ENCODE results near the gene GLT1D1.

GLT1D1 gene

GRCh38 chr12:128961957-128962356, 108.7 kb downstream of the GLT1D1 start:
- DNase-seq (ENCODE audit: low read depth in 1 of 2, low spot score in 1 of 2): no peak

GRCh38 chr12:128966203-128966810, 113.0 kb downstream of the GLT1D1 start:
- no peak for DNase-seq (ENCODE audit: low read depth in 1 of 2, low spot score in 1 of 2)

GRCh38 chr12:128968668-128969067, 115.4 kb downstream of the GLT1D1 start:
- no peak for DNase-seq (ENCODE audit: low read depth in 1 of 2, low spot score in 1 of 2)

DNA sequence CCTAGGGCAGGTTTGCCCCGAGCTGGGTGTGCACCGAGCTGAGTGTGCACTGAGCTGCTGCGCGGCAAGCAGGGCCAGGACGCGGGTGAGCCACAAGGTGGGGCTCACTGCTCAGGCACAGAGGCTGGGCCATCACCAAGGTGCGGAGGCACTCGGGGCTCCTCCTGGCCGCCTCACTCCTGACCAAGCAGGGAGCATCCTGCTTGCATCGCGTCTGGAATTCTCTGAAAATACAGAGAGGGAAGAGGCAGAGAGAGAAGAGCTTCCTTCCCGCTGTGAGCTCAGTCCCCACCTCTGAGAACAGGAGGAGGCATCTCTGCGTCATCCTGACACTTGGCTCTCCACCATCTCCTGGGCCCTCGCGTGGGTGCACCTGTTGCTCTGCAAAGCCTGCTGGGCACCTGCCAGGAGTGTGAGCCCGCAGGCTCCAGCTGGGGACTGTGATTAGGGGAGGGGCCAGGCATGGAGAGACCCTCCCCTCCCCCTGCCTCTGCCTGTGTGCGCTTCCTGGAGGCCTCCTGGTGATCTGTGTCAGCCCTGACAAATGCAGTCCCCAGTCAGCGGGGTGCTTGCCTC, 116.3 kb downstream of the GLT1D1 start:
- no peak for DNase-seq (ENCODE audit: low read depth in 1 of 2, low spot score in 1 of 2)

- no peak for DNase-seq (ENCODE audit: low read depth in 1 of 2, low spot score in 1 of 2)
Measured at GRCh38 chr12:128970110-128970509, 116.8 kb downstream of the GLT1D1 start.

GRCh38 chr12:128970941-128971340, 117.7 kb downstream of the GLT1D1 start:
- no peak for DNase-seq (ENCODE audit: low read depth in 1 of 2, low spot score in 1 of 2)

- no peak for DNase-seq (ENCODE audit: low read depth in 1 of 2, low spot score in 1 of 2)
Measured at GRCh38 chr12:128971802-128972201, 118.5 kb downstream of the GLT1D1 start.

DNA sequence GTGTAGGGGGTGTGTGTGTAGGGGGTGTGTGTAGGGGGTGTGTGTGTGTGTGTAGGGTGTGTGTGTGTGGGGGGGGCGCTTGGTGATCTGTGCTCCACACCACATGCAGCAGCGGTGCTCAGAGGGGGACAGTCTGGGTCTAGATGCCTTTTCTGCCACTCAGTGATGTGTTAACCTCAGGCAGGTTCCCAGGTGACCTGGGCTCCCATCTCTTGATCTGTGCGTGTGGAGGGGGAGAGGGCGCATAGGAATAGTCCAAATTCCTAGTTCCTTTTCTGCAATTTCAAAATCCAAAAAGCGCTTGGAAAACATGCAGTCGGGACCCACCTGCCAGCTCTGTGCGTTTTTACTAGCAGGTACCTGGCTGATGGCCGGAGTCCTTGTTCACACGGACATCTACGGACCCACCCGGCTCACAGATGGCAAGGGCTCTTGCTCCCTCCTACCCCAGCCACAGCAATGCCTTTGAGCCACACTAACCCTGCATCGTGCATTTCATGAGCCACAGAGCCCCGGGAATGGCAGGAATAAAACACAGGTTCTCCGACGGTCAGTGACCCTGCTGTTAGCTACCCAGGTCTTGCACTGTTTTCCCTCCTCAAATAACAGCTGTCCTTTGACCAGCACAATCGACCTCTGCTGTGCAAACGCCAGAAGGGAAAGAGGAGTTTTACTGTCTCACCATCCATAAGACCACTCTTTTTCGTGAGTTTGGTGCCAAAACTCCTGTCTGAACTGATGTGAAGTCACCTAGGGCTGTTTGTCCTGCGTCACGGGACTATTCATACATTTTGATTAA, 120.8 kb downstream of the GLT1D1 start:
- no peak for DNase-seq (ENCODE audit: low read depth in 1 of 2, low spot score in 1 of 2)

- no peak for DNase-seq (ENCODE audit: low read depth in 1 of 2, low spot score in 1 of 2)
Measured at GRCh38 chr12:128974881-128975280, 121.6 kb downstream of the GLT1D1 start.

- no peak for DNase-seq (ENCODE audit: low read depth in 1 of 2, low spot score in 1 of 2)
Measured at GRCh38 chr12:128976120-128976738, 123.0 kb downstream of the GLT1D1 start.

DNA sequence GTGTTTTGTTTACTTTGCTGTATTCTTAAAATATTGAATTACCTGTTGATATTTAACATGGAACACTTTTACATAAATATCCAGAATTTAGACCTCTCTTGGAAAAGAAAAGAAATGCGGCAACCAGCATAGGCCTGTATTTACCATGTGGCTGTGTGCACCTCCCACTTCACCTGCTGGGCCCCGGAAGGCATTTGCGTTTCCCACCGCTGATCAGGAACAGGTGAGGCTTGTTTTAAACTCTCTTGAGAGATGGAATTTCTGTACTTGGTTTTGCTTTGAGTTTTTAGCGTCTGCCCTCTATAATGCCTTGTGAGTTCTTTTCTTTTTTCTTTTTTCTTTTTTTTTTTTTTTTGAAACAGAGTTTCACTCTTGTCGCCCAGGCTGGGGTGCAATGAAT, 124.2 kb downstream of the GLT1D1 start:
- no peak for DNase-seq (ENCODE audit: low read depth in 1 of 2, low spot score in 1 of 2)

GRCh38 chr12:128978067-128978466, 124.8 kb downstream of the GLT1D1 start:
- DNase-seq (ENCODE audit: low read depth in 1 of 2, low spot score in 1 of 2): no peak

GRCh38 chr12:128980623-128981022, 127.3 kb downstream of the GLT1D1 start:
- DNase-seq (ENCODE audit: low read depth in 1 of 2, low spot score in 1 of 2): no peak

DNA sequence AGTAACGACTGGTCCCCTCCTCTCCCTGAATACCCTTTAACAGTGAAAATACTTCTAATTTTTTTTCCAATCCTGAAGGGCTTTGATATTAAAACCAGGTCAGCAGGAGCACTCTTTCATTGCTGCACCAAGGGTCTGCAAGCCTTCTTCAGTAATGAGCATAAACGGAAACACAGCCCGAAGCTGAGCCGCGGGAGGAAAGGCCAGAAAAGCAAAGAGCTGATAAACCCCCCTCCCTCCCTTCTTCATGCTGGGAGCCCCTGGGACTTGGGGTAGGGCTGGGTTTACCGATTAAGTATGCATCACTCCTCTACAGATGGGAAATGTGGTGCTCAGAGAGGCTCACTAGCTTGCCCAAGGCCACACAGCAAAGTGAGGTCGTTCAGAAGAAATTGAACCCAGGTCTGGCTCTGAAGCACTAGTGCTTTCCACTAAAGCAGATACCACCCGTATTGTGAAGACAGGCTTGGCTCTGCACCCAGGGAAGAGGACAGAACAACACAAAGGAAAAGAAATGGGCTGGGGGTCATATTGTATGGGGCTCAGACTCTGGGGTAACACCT, 128.8 kb downstream of the GLT1D1 start:
- no peak for DNase-seq (ENCODE audit: low read depth in 1 of 2, low spot score in 1 of 2)

DNA sequence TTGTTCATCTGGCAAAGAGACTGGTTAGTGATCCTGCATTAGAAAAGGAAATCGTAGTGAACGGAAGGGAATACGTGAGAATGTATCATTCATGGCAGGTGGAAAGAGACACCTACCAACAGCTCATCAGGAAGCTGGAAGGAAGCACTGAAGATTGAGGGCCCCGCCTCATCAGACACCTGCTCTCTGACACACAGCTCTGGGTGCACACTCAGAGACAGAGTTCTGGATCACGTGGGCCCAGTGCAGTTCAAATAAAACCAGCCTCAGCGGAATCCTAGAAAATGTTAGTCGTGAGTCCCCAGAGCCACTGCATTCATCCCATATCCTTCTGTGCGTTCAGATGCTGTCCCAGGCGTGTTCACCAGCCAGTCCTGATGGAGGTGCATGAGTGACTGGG, 129.7 kb downstream of the GLT1D1 start:
- DNase-seq (ENCODE audit: low read depth in 1 of 2, low spot score in 1 of 2): no peak

DNA sequence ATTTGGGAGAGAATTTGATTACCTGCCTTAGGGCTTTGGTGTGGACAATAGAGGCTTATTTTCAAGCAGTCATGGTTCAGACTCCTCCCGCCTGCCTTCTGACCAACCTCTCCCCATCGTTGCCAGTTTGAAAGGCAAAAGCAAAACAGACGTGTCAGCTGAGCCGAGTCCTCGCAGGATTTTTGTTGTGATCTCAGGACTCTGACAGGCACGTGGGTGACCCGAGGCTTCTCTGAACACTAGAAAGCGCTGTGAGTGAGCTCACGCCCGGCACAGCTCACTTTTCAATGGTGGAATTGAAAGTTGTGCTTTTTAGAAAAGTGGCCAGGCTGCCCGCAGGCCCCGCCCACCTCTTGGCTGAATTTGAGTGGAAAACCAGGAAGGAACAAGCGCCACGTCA, 130.1 kb downstream of the GLT1D1 start:
- DNase-seq (ENCODE audit: low read depth in 1 of 2, low spot score in 1 of 2): no peak

GRCh38 chr12:128986957-128987356, 133.7 kb downstream of the GLT1D1 start:
- no peak for DNase-seq (ENCODE audit: low read depth in 1 of 2, low spot score in 1 of 2)

GRCh38 chr12:128989287-128989686, 136.0 kb downstream of the GLT1D1 start:
- no peak for DNase-seq (ENCODE audit: low read depth in 1 of 2, low spot score in 1 of 2)

DNA sequence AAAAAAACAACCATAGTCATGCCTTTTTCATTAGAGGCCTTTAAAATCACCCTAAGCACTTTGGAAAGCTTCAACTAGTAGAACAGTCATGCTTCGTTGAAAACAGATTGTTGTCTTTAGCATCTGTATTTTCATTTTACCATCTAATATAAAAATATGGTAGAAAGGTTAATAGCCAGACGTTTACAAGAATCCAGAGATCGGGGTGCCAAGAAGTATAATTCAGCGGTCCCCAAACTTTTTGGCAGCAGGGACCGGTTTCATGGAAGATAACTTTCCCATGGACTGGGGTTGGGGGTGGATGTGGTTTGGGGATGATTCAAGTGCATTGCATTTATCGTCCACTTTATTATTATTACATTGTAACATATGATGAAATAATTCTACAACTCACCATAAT, 138.4 kb downstream of the GLT1D1 start:
- no peak for DNase-seq (ENCODE audit: low read depth in 1 of 2, low spot score in 1 of 2)

- no peak for DNase-seq (ENCODE audit: low read depth in 1 of 2, low spot score in 1 of 2)
Measured at GRCh38 chr12:128992116-128992515, 138.8 kb downstream of the GLT1D1 start.

DNA sequence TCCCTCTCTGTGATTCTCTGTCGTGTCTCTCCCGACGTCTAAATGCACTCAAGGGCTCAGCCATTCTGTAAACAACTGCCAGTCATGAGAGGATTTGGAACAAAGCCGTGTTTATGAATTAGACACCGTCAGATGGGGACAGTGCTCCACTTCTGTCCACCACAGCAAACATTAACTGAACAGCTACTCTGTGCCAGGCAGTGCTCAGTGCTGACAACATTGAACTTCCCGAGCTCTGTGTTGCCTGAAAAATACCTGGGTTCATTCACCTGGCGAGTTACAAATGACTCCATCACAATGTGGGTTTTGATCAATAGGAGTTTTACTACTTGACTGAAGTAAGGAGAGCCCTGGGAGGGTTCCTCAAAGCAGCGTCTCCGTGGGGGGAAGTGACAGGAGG, 139.3 kb downstream of the GLT1D1 start:
- no peak for DNase-seq (ENCODE audit: low read depth in 1 of 2, low spot score in 1 of 2)

DNA sequence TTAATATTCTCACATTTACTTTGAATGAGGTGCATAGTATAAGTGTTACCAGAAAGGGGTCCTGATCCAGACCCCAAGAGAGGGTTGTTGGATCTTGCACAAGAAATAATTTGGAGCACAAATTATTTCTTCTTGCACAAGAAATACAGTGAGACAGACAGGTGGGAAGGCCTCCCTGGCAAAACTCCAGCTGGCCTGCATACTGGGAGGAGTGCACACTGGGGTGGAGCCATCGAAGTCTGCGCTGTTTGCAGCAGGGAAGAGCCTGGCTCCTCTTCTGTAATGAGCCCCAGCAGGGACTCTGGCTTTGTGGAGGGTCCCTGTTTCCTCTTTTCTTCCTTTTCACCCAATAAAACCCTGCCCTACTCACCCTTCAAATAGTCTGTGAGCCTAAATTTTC, 141.6 kb downstream of the GLT1D1 start:
- DNase-seq (ENCODE audit: low read depth in 1 of 2, low spot score in 1 of 2): no peak
